HuH-7.5 (cell line): ENCODE data around the gene SMYD2.

Experiments used
- DNase-seq: peaks from one replicate; pipeline ENCODE4 v3.0.0; 2011; ENCODE audit warnings: low spot score

SMYD2 gene

GRCh38 chr1:214361636-214362035 lies 80.7 kb downstream of the SMYD2 start:
- no peak for DNase-seq

GRCh38 chr1:214362188-214362882 lies 81.4 kb downstream of the SMYD2 start:
- DNase-seq, result no peak

GRCh38 chr1:214363386-214363785 lies 82.4 kb downstream of the SMYD2 start:
- DNase-seq, result no peak

GRCh38 chr1:214364386-214364785 lies 83.4 kb downstream of the SMYD2 start:
- no peak for DNase-seq

- no peak for DNase-seq
These were observed 83.9 kb downstream of the SMYD2 start for GRCh38 chr1:214364786-214365295.

- no peak for DNase-seq
These were observed 86.9 kb downstream of the SMYD2 start for GRCh38 chr1:214367841-214368240.

- DNase-seq, result no peak
These were observed 88.4 kb downstream of the SMYD2 start for GRCh38 chr1:214369364-214369763.

- DNase-seq, result no peak
These were observed 89.7 kb downstream of the SMYD2 start for GRCh38 chr1:214370615-214371014.

- no peak for DNase-seq
These were observed 91.1 kb downstream of the SMYD2 start for GRCh38 chr1:214372092-214372491.

- DNase-seq, result no peak
These were observed 96.5 kb downstream of the SMYD2 start for GRCh38 chr1:214377485-214377884.

GRCh38 chr1:214377886-214378285 lies 96.9 kb downstream of the SMYD2 start:
- DNase-seq, result no peak

- DNase-seq, result no peak
These were observed 97.5 kb downstream of the SMYD2 start for GRCh38 chr1:214378492-214378891.

GRCh38 chr1:214379236-214379970 lies 98.4 kb downstream of the SMYD2 start:
- DNase-seq, result no peak

- no peak for DNase-seq
These were observed 99.4 kb downstream of the SMYD2 start for GRCh38 chr1:214380396-214380795.

GRCh38 chr1:214380986-214381695 lies 100.2 kb downstream of the SMYD2 start:
- DNase-seq, result no peak

GRCh38 chr1:214383381-214384372 lies 102.7 kb downstream of the SMYD2 start:
- DNase-seq, result no peak

GRCh38 chr1:214384373-214385079 lies 103.6 kb downstream of the SMYD2 start:
- DNase-seq, result no peak

GRCh38 chr1:214385428-214385827 lies 104.5 kb downstream of the SMYD2 start:
- no peak for DNase-seq

- DNase-seq, result no peak
These were observed 105.4 kb downstream of the SMYD2 start for GRCh38 chr1:214386333-214386732.
